K562 (cell line): ENCODE results near the gene LIMD2. TPM values are rescaled to one million over a fixed set of nuclear protein-coding genes. Genes with fewer than 3 reads are reported as not detected.
A peak's percentile ranks its signal among the peaks of the same experiment; 100 is the strongest.

Experiments
- ATAC-seq: fragments of 200-7000 bp; cut with Tn5 transposase; 3 replicates; pipeline ENCODE4 v1.9.1; 2020; ENCODE audit warnings: moderate library complexity
- BruUV-seq: library from RNA; stranded (reverse); fragments of 400-500 nt; replicated peaks from 2 replicates; lab custom pipeline; 2021; lab: Mats Ljungman, UMichigan
- CTCF ChIA-PET: fragments of 300-600 bp; formaldehyde crosslinking; extraction: SDS; loops from one replicate; lab custom pipeline; 2021; ENCODE audit warnings: low intra/inter-chr PET ratio; lab: Yijun Ruan, JAX
- POLR2A ChIA-PET: fragments of 300-600, 350-650 bp; sonication (Branson Sonifier 250); formaldehyde crosslinking; extraction: SDS; loops from one replicate; lab custom pipeline; 2021; ENCODE audit warnings: antibody characterized with exemption, inconsistent platforms; lab: Yijun Ruan, JAX
- DNase-seq, 4 experiments: peaks; one replicate each; pipeline versions ENCODE4 v3.0.0 to v3.0.0-alpha.2; 2011 to 2018; ENCODE audit warnings: low spot score in 3 of 4, mixed read lengths in 3 of 4; ENCODE audit errors: extremely low read depth in 1 of 4
- FAIRE-seq: peaks from 2 replicates; lab custom pipeline; 2011; peaks lifted over from hg19 to GRCh38; lab: Jason Lieb, UNC
- H2AFZ ChIP-seq: 2 replicates; pipeline ENCODE4 v1.6.0; 2011; ENCODE audit warnings: low read depth, low read length, control low read depth, inconsistent platforms
- H3K27ac ChIP-seq: fragments of 200-600 bp; 3 replicates; pipeline ENCODE4 v1.8.0; 2011; ENCODE audit warnings: low read depth, mild to moderate bottlenecking, control low read depth, inconsistent platforms, low read length, moderate library complexity, mixed read lengths; ENCODE audit errors: extremely low read depth
- H3K27me3 ChIP-seq, 2 experiments: fragments of 300-600 bp in 1 of 2; 2 replicates in 1 of 2; 3 replicates in 1 of 2; pipeline versions ENCODE4 v1.6.0 to v1.8.0; 2011; ENCODE audit warnings: inconsistent platforms in 2 of 2, low read length in 2 of 2, mild to moderate bottlenecking in 1 of 2, mixed read lengths in 1 of 2, moderate library complexity in 1 of 2; ENCODE audit not compliant: control insufficient read depth in 2 of 2, insufficient read depth in 2 of 2
- H3K36me3 ChIP-seq: fragments of 300-600 bp; 3 replicates; pipeline ENCODE4 v1.8.0; 2011; ENCODE audit warnings: mild to moderate bottlenecking, low read length, inconsistent platforms; ENCODE audit not compliant: control insufficient read depth, insufficient read depth
- H3K4me1 ChIP-seq, 2 experiments: fragments of 200-600 bp in 1 of 2; replicated peaks in 1 of 2; 2 replicates in 1 of 2; 3 replicates in 1 of 2; pipeline versions ENCODE4 v1.5.1 to v1.8.0; 2011; ENCODE audit warnings: inconsistent platforms in 2 of 2, low read length in 2 of 2, mild to moderate bottlenecking in 1 of 2, mixed read lengths in 1 of 2, moderate library complexity in 1 of 2; ENCODE audit not compliant: control insufficient read depth in 2 of 2, insufficient read depth in 2 of 2
- H3K4me2 ChIP-seq: 2 replicates; pipeline ENCODE4 v1.6.1; 2011; ENCODE audit warnings: low read length, control low read depth, inconsistent platforms, mixed read lengths; ENCODE audit not compliant: insufficient read depth
- H3K4me3 ChIP-seq: fragments of 200-600 bp; sonication (generic), shearing (Covaris generic); 2 replicates; pipeline ENCODE4 v1.5.1; 2016; ENCODE audit warnings: control low read depth, inconsistent platforms
- H3K79me2 ChIP-seq: fragments of 200-600 bp; 3 replicates; pipeline ENCODE4 v1.8.0; 2011; ENCODE audit warnings: low read length, inconsistent platforms; ENCODE audit not compliant: control insufficient read depth, insufficient read depth
- H3K9ac ChIP-seq, 2 experiments: 2 replicates each; pipeline versions ENCODE4 v1.6.0 to v1.6.1; 2011; ENCODE audit warnings: low read depth in 2 of 2, low read length in 2 of 2, control low read depth in 1 of 2, inconsistent platforms in 1 of 2, mild to moderate bottlenecking in 1 of 2, mixed read lengths in 1 of 2; ENCODE audit not compliant: insufficient read depth in 1 of 2
- H3K9me1 ChIP-seq: one replicate; pipeline ENCODE4 v1.6.0; 2011; ENCODE audit warnings: inconsistent platforms, mild to moderate bottlenecking, low read length, moderate library complexity; ENCODE audit not compliant: control insufficient read depth, insufficient read depth
- H3K9me3 ChIP-seq: replicated peaks from 2 replicates; pipeline ENCODE4 v1.5.1; 2011; ENCODE audit warnings: low read depth, low read length, inconsistent platforms; ENCODE audit not compliant: control insufficient read depth, insufficient read depth
- H4K20me1 ChIP-seq: replicated peaks from 2 replicates; pipeline ENCODE4 v1.6.1; 2011; ENCODE audit warnings: low read length, inconsistent platforms, mixed read lengths; ENCODE audit not compliant: control insufficient read depth, insufficient read depth
- HLTF ChIP-seq: fragments of 450-650 bp; IDR thresholded peaks from 2 replicates; pipeline ENCODE4 v1.6.1; 2016
- MNT ChIP-seq, 2 experiments: fragments of 450-650 bp; conservative IDR thresholded peaks; 2 replicates each; pipeline ENCODE4 v1.6.1; 2017; ENCODE audit warnings: mild to moderate bottlenecking in 2 of 2, moderate library complexity in 2 of 2
- MYC ChIP-seq, 2 experiments: fragments of 250-450 bp in 1 of 2; sonication (Bioruptor Pico) in 1 of 2; IDR thresholded peaks; 2 replicates each; pipeline versions ENCODE4 v1.5.1 to v1.6.1; 2012 to 2021; ENCODE audit warnings: low read depth in 2 of 2, borderline replicate concordance in 1 of 2, improper control_type of control experiment in 1 of 2, low read length in 1 of 2, mild to moderate bottlenecking in 1 of 2, moderate library complexity in 1 of 2
- NR2C1 ChIP-seq, 2 experiments: fragments of 450-650 bp; IDR thresholded peaks; 2 replicates each; pipeline ENCODE4 v1.6.1; 2017; ENCODE audit warnings: mild to moderate bottlenecking in 2 of 2, antibody characterized with exemption in 1 of 2, inconsistent platforms in 1 of 2, missing compliant biosample characterization in 1 of 2, missing genetic modification characterization in 1 of 2
- PCBP1 ChIP-seq: fragments of 200-400 bp; formaldehyde crosslinking; IDR thresholded peaks from 2 replicates; pipeline ENCODE4 v1.6.1; 2018; ENCODE audit warnings: mild to moderate bottlenecking, low read depth, low read length; ENCODE audit not compliant: poor library complexity, severe bottlenecking
- POLR2G ChIP-seq: fragments of 200-400 bp; formaldehyde crosslinking; IDR thresholded peaks from 2 replicates; pipeline ENCODE4 v1.6.1; 2017; ENCODE audit warnings: low read depth, mild to moderate bottlenecking, antibody characterized with exemption, low read length, moderate library complexity
- RBM34 ChIP-seq: fragments of 200-400 bp; formaldehyde crosslinking; IDR thresholded peaks from 2 replicates; pipeline ENCODE4 v1.6.1; 2018; ENCODE audit warnings: low read length, borderline replicate concordance; ENCODE audit not compliant: insufficient read depth
- SIN3A ChIP-seq, 2 experiments: fragments of 150-350 bp in 1 of 2; IDR thresholded peaks; 2 replicates each; pipeline ENCODE4 v1.6.1; 2011 to 2016; ENCODE audit warnings: borderline replicate concordance in 2 of 2, low read depth in 2 of 2, low read length in 2 of 2, mild to moderate bottlenecking in 2 of 2, moderate library complexity in 2 of 2; ENCODE audit not compliant: control insufficient read depth in 1 of 2
- SIX5 ChIP-seq, 2 experiments: IDR thresholded peaks; 2 replicates each; pipeline ENCODE4 v1.6.1; 2011; ENCODE audit warnings: low read length in 2 of 2, borderline replicate concordance in 1 of 2, low read depth in 1 of 2, mild to moderate bottlenecking in 1 of 2, moderate library complexity in 1 of 2; ENCODE audit not compliant: insufficient read depth in 1 of 2
- SP2 ChIP-seq: IDR thresholded peaks from 2 replicates; pipeline ENCODE4 v1.6.1; 2011; ENCODE audit warnings: mild to moderate bottlenecking, low read depth, low read length, moderate library complexity; ENCODE audit not compliant: poor library complexity, severe bottlenecking; ENCODE audit errors: extremely low read depth
- YBX1 ChIP-seq: fragments of 450-650 bp; IDR thresholded peaks from 2 replicates; pipeline ENCODE4 v1.7.1; 2016; ENCODE audit warnings: mild to moderate bottlenecking
- ZBTB9 ChIP-seq: fragments of 450-650 bp; formaldehyde crosslinking; IDR thresholded peaks from 2 replicates; pipeline ENCODE4 v1.4.0; 2020; ENCODE audit warnings: mild to moderate bottlenecking, moderate library complexity
- ZNF324 ChIP-seq: fragments of 250-450 bp; sonication (Bioruptor Pico); IDR thresholded peaks from 2 replicates; pipeline ENCODE4 v1.4.0; 2020; ENCODE audit warnings: mild to moderate bottlenecking
- WGBS: fragments of 100-300 bp; shearing (Covaris generic); methylation state at CpG from one replicate; pipeline ENCODE4 v1.1.6; 2016; ENCODE audit warnings: low coverage, mixed read lengths; ENCODE audit not compliant: insufficient coverage; ENCODE audit errors: missing lambda C conversion rate; 5-methylcytosine and 5-hydroxymethylcytosine counted together
- in situ Hi-C: fragments of 300-500 bp; cut with MboI; formaldehyde crosslinking; loops from 4 replicates; pipeline ENCODE4 v1.15.0; 2018; ENCODE audit warnings: inconsistent platforms, mixed read lengths
- intact Hi-C: fragments of 100-400 bp; cut with micrococcal nuclease; formaldehyde crosslinking; loops from 2 replicates; pipeline ENCODE4 v1.14.2; 2022
- polyA plus RNA-seq, 8 experiments: library from polyadenylated mRNA; depleted of rRNA in 4 of 8; stranded (reverse) in 5 of 8; unstranded in 3 of 8; fragments of >200 nt; fragmentation: Nextera tagmentation in 2 of 8; fragmentation: Illumina TruSeq in 1 of 8; extraction: Ambion mirVana in 2 of 8; extraction: Trizol in 1 of 8; gene quantifications; 2 replicates each; pipeline versions ENCODE4 v1.2.1 to v1.2.3, GENCODE V29; 2011 to 2014; ENCODE audit warnings: inconsistent platforms in 1 of 8, missing spikeins in 1 of 8
- total RNA-seq, 7 experiments: library from RNA; depleted of rRNA in 6 of 7; stranded (reverse); fragments of >200 nt in 6 of 7; fragmentation: Illumina TruSeq in 2 of 7; extraction: Trizol in 2 of 7; gene quantifications; 2 replicates each; pipeline versions ENCODE4 v1.2.1 to v1.2.3, GENCODE V29; 2011 to 2021; ENCODE audit warnings: low replicate concordance in 1 of 7

LIMD2 gene
- total and polyA plus RNA-seq, 9 of the 15 experiments (the other 6 are each of a cell fraction or from before 2014, with no cell fraction given), result 0.07 to 11.2 (median 2.8) TPM

- no peak for TF ChIP-seq SIX5 (IDR thresholded peaks at IDR 0.05; ENCODE audit: borderline replicate concordance in 1 of 2, insufficient read depth in 1 of 2, low read depth in 1 of 2, low read length in 2 of 2)
- TF ChIP-seq RBM34, result no peak
- TF ChIP-seq ZBTB9 (CRISPR knock-in tag), result no peak
- TF ChIP-seq ZNF324 (CRISPR knock-in tag), result no peak
Measured at GRCh38 chr17:63701456-63701820, 1.5 kb upstream of the LIMD2 start (continued).

- Histone ChIP-seq H4K20me1 (no peaks in the 10 kb centered on the region), H3K9me1 (no peaks in the 10 kb centered on the region), H3K79me2 (no peaks in the 10 kb centered on the region), H3K36me3 (peaks cover 2% of the 10 kb centered on the region; the same call in 1 of the 3 replicates), H3K4me1 (peaks cover 0 to 47% of the 10 kb centered on the region in 2 experiments; a peak in 2 of 5 replicates), H3K9ac (peak overlapping the region in 1 of 2 experiments; percentile 68; a peak in 2 of 4 replicates), H3K27me3 (no peaks in the 10 kb centered on the region), H2AFZ (peak overlapping the region; percentile 54; the same call in 1 of the 2 replicates), H3K4me2 (peak overlapping the region; percentile 55), H3K9me3 (no peaks in the 10 kb centered on the region), H3K27ac (no peak overlapping the region), H3K4me3 (peak overlapping the region; percentile 51; the same call in 1 of the 2 replicates)
- no TSS peak for BruUV-seq
- intact Hi-C loops, result no loop called here
- DNase-seq (no peak), ATAC-seq (no peak), FAIRE-seq (no peak)
- WGBS, result 93% methylated on average over 24 of the region's 88 CpGs
- in situ Hi-C loops, result no loop called here
- POLR2A ChIA-PET, result interaction anchor here (0.6 to 1.6 kb wide), 5 partner anchors 8 to 545 kb away, joined by 3 to 7 read pairs (median 4); no protein-coding TSS in a partner anchor
- CTCF ChIA-PET, result no interaction called here
- TF ChIP-seq MYC (IDR thresholded peaks at IDR 0.05; ENCODE audit: low read depth, low read length) (no peak), MYC (CRISPR knock-in tag; IDR thresholded peaks at IDR 0.05; ENCODE audit: borderline replicate concordance, low read depth) (no peak), SP2 (no peak), YBX1 (no peak), SIN3A (IDR thresholded peaks at IDR 0.05; ENCODE audit: borderline replicate concordance in 2 of 2, control insufficient read depth in 1 of 2, low read depth in 2 of 2, low read length in 2 of 2) (no peak), PCBP1 (peak; percentile 69), HLTF (no peak), POLR2G (peak; percentile 42; the same call in 1 of the 2 replicates), NR2C1 (IDR thresholded peaks at IDR 0.05) (no peak), NR2C1 (tag; IDR thresholded peaks at IDR 0.05) (no peak), MNT (conservative IDR thresholded peaks at IDR 0.05) (no peak)
Measured at GRCh38 chr17:63700528-63701455, 867 bp upstream of the LIMD2 start.
